Measurements from ENCODE around the gene C5orf15.

DNA sequence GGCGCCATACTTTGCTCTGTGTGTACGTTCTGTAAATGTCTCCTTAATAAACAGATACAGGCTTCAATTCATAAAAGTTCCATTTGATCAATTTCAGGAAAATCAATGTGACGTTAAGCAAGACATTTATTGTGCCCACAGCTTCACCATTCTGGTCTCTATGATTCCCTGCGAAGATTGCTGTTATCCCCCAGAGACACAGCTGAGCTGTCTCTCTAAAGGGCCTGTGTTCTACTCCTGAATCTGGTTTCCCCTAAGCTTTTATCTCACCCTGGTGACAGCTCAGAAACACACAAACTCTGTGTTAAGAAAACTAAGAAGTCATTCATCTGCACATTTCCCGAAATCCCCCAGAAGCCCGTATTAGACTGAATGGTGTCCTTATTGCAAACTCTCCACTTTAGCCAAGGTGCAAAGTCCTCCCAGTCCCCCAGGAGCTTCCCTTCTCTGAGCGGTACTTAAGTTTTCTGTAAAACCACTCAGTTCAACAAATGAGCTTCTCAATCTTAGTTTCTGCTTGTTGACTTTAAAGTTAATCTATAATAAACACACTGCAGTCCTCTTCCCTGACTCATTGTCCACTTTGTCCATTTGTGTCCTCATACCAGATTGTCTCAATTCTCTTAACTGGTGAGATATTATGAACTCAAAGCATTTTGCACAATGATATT, 1.4 kb upstream of the C5orf15 start:
- TF ChIP-seq, protein P1, sequence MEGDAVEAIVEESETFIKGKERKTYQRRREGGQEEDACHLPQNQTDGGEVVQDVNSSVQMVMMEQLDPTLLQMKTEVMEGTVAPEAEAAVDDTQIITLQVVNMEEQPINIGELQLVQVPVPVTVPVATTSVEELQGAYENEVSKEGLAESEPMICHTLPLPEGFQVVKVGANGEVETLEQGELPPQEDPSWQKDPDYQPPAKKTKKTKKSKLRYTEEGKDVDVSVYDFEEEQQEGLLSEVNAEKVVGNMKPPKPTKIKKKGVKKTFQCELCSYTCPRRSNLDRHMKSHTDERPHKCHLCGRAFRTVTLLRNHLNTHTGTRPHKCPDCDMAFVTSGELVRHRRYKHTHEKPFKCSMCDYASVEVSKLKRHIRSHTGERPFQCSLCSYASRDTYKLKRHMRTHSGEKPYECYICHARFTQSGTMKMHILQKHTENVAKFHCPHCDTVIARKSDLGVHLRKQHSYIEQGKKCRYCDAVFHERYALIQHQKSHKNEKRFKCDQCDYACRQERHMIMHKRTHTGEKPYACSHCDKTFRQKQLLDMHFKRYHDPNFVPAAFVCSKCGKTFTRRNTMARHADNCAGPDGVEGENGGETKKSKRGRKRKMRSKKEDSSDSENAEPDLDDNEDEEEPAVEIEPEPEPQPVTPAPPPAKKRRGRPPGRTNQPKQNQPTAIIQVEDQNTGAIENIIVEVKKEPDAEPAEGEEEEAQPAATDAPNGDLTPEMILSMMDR (IDR thresholded peaks at IDR 0.05) = no peak
- no peak for TF ChIP-seq POLR2A (IDR thresholded peaks at IDR 0.05)

Data from lower leg skin (tissue), 3 donors.